Naive thymus-derived CD4-positive, alpha-beta T cell (primary cell): ENCODE results near the gene WDFY3. TPM values are rescaled to one million over a fixed set of nuclear protein-coding genes. Genes with fewer than 3 reads are reported as not detected.

Experiments used
- ATAC-seq: fragments of 150-1000 bp; cut with Tn5 transposase; 2 replicates; pipeline ENCODE4 v1.10.0; 2021; ENCODE audit warnings: mild to moderate bottlenecking, moderate library complexity
- CTCF ChIA-PET: fragments of 350-600 bp; sonication (Branson Sonifier 250); formaldehyde crosslinking; loops from one replicate; lab custom pipeline; 2021; ENCODE audit warnings: antibody characterized with exemption; lab: Charles Lee
- POLR2A ChIA-PET: fragments of 350-600 bp; sonication (Branson Sonifier 250); formaldehyde crosslinking; loops from one replicate; lab custom pipeline; 2021; ENCODE audit warnings: antibody characterized with exemption, inconsistent platforms; lab: Charles Lee
- DNase-seq, 9 donors: peaks; one replicate each; pipeline versions ENCODE4 v3.0.0 to v3.0.0-alpha.2; 2020 to 2022; ENCODE audit warnings: mixed read lengths in 1 of 9
- H3K27ac ChIP-seq: one replicate; pipeline ENCODE4 v1.7.0; 2013; ENCODE audit warnings: mild to moderate bottlenecking, low read depth, low read length, moderate library complexity
- H3K27me3 ChIP-seq, 2 donors: one replicate each; pipeline ENCODE4 v1.7.0; 2013; ENCODE audit warnings: low read length in 2 of 2, mild to moderate bottlenecking in 2 of 2, moderate library complexity in 2 of 2; ENCODE audit not compliant: control insufficient read depth in 2 of 2, insufficient read depth in 2 of 2
- H3K36me3 ChIP-seq, 3 experiments: 1 replicate in 2 of 3; 2 replicates in 1 of 3; pipeline ENCODE4 v1.7.0; 2013; ENCODE audit warnings: low read length in 3 of 3, mild to moderate bottlenecking in 3 of 3, moderate library complexity in 1 of 3; ENCODE audit not compliant: insufficient read depth in 3 of 3, control insufficient read depth in 2 of 3
- H3K4me1 ChIP-seq, 2 donors: one replicate each; pipeline ENCODE4 v1.7.0; 2013; ENCODE audit warnings: low read length in 2 of 2, mild to moderate bottlenecking in 2 of 2, moderate library complexity in 1 of 2; ENCODE audit not compliant: control insufficient read depth in 2 of 2, insufficient read depth in 2 of 2
- H3K4me3 ChIP-seq: 2 replicates; pipeline ENCODE4 v1.7.0; 2013; ENCODE audit warnings: mild to moderate bottlenecking, low read length
- H3K9me3 ChIP-seq, 3 experiments: 1 replicate in 2 of 3; 2 replicates in 1 of 3; pipeline ENCODE4 v1.7.0; 2013; ENCODE audit warnings: low read length in 3 of 3; ENCODE audit not compliant: control insufficient read depth in 2 of 3
- H3K27ac Mint-ChIP-seq, 9 donors: one replicate each; pipeline ENCODE4 v1.8.0; 2020 to 2022; ENCODE audit warnings: mixed read lengths in 9 of 9, mild to moderate bottlenecking in 8 of 9, moderate library complexity in 5 of 9, inconsistent platforms in 2 of 9
- H3K27me3 Mint-ChIP-seq, 5 donors: one replicate each; pipeline ENCODE4 v1.8.0; 2021 to 2022; ENCODE audit warnings: mixed read lengths in 5 of 5, mild to moderate bottlenecking in 1 of 5
- H3K36me3 Mint-ChIP-seq, 5 donors: one replicate each; pipeline ENCODE4 v1.8.0; 2020 to 2022; ENCODE audit warnings: mixed read lengths in 5 of 5, mild to moderate bottlenecking in 3 of 5, inconsistent platforms in 1 of 5
- H3K4me1 Mint-ChIP-seq, 7 donors: one replicate each; pipeline ENCODE4 v1.8.0; 2020 to 2022; ENCODE audit warnings: mixed read lengths in 7 of 7, mild to moderate bottlenecking in 3 of 7, inconsistent platforms in 1 of 7
- H3K4me3 Mint-ChIP-seq, 10 donors: one replicate each; pipeline ENCODE4 v1.8.0; 2020 to 2022; ENCODE audit warnings: mild to moderate bottlenecking in 10 of 10, mixed read lengths in 10 of 10, moderate library complexity in 6 of 10, inconsistent platforms in 2 of 10
- H3K9me3 Mint-ChIP-seq, 11 donors: one replicate each; pipeline ENCODE4 v1.8.0; 2020 to 2022; ENCODE audit warnings: mixed read lengths in 11 of 11, mild to moderate bottlenecking in 4 of 11, inconsistent platforms in 1 of 11, moderate library complexity in 1 of 11
- intact Hi-C, 2 donors: fragments of 100-400 bp; cut with micrococcal nuclease; formaldehyde crosslinking; loops; one replicate each; pipeline ENCODE4 v1.15.1; 2023
- polyA plus RNA-seq, 2 donors: library from polyadenylated mRNA; unstranded; fragments of 300-500 nt; fragmentation: Illumina TruSeq; gene quantifications; one replicate each; pipeline ENCODE4 v1.2.3, GENCODE V29; 2021
- total RNA-seq, 6 experiments: library from RNA in 5 of 6; stranded (reverse) in 5 of 6; gene quantifications; 1 replicate in 5 of 6; 2 replicates in 1 of 6; pipeline ENCODE4 v1.2.3 and lab custom pipeline; 2021 to 2026

Gene WDFY3
- total and polyA plus RNA-seq, 7 experiments from 2014 or later: 0.07 to 31.4 (median 1.6) TPM; not detected in 2

DNA sequence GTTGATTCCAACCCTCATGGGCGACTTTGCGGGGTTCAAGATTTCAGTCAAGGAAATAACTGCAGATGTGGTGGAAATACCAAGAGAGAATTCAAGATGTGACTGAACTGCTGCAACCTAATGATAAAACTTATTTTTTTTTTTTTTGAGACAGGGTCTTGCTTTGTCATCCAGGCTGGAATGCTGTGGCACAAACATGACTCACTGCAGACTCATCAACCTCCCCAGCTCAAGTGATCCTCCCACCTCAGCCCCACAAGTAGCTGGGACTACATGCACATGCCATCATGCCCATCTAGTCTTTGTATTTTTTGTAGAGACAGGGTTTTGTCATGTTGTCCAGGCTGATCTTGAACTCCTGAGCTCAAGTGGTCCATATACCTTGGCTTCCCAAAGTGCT, 19.5 kb upstream of the WDFY3 start:
- DNase-seq (no peak), ATAC-seq (no peak)
- H3K36me3 ChIP-seq: no peaks in the 10 kb centered on the region
- no peak overlapping the region for H3K4me3 ChIP-seq
- H3K27me3 Mint-ChIP-seq: peaks cover 0 to 6% (median 0%) of the 10 kb centered on the region in 5 donors
- no peaks in the 10 kb centered on the region for H3K4me1 Mint-ChIP-seq
- peaks cover 0 to 12% (median 1%) of the 10 kb centered on the region in 11 donors for H3K9me3 Mint-ChIP-seq
- H3K27ac ChIP-seq: no peak overlapping the region
- no peak overlapping the region for H3K4me3 Mint-ChIP-seq
- no peaks in the 10 kb centered on the region for H3K9me3 ChIP-seq
- POLR2A ChIA-PET: no interaction called here
- no peak overlapping the region for H3K27ac Mint-ChIP-seq
- H3K4me1 ChIP-seq: no peaks in the 10 kb centered on the region
- H3K36me3 Mint-ChIP-seq: no peaks in the 10 kb centered on the region
- intact Hi-C loops: no loop called here
- no peaks in the 10 kb centered on the region for H3K27me3 ChIP-seq
- CTCF ChIA-PET: no interaction called here

- H3K36me3 Mint-ChIP-seq: no peaks in the 10 kb centered on the region
- Histone ChIP-seq H3K4me1 (no peaks in the 10 kb centered on the region), H3K4me3 (no peak overlapping the region), H3K9me3 (no peaks in the 10 kb centered on the region), H3K36me3 (no peaks in the 10 kb centered on the region), H3K27ac (no peak overlapping the region), H3K27me3 (no peaks in the 10 kb centered on the region)
- no peak overlapping the region for H3K4me3 Mint-ChIP-seq
- peaks cover 0 to 18% (median 7%) of the 10 kb centered on the region in 5 donors for H3K27me3 Mint-ChIP-seq
- ATAC-seq: no peak
- H3K4me1 Mint-ChIP-seq: no peaks in the 10 kb centered on the region
- CTCF ChIA-PET: no interaction called here
- intact Hi-C loops: loop anchor here (10.0 kb wide), 2 partner anchors 223 to 1483 kb away; no protein-coding TSS in a partner anchor
- peaks cover 0 to 5% (median 0%) of the 10 kb centered on the region in 11 donors for H3K9me3 Mint-ChIP-seq
- POLR2A ChIA-PET: no interaction called here
- no peak overlapping the region for H3K27ac Mint-ChIP-seq
- DNase-seq: no peak
Measured at GRCh38 chr4:84977396-84977795, 10.9 kb upstream of the WDFY3 start.

DNA sequence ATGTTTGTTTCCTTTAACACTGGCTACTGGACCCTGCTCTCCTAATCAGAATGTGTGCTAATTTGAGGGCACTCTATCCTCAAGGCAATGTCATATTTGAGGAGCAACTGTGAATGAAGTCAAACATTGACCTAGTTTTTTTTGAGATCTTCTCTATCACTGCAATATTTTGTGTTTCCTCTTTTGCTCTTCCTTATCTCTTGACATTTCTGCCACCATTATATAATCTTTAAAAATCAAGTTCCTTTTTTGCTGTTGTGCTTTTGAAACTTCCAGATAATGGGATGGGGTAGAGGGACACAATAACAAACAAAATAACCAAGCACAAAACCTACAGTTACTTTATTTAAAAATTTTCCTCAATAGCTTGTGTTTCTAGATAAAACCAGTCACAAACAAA, 7.4 kb upstream of the WDFY3 start:
- Histone ChIP-seq H3K4me1 (no peaks in the 10 kb centered on the region), H3K9me3 (no peaks in the 10 kb centered on the region), H3K36me3 (no peaks in the 10 kb centered on the region), H3K27ac (no peak overlapping the region), H3K27me3 (no peaks in the 10 kb centered on the region), H3K4me3 (no peak overlapping the region)
- Mint-ChIP-seq H3K4me1 (no peaks in the 10 kb centered on the region), H3K36me3 (no peaks in the 10 kb centered on the region), H3K27ac (no peak overlapping the region), H3K4me3 (no peak overlapping the region), H3K9me3 (peaks cover 0 to 4% (median 0%) of the 10 kb centered on the region in 11 donors), H3K27me3 (peaks cover 7 to 26% (median 18%) of the 10 kb centered on the region in 5 donors)
- intact Hi-C loops: loop anchor here (5.0 to 10.0 kb wide), 3 partner anchors 219 to 1479 kb away; no protein-coding TSS in a partner anchor
- DNase-seq (no peak), ATAC-seq (no peak)
- CTCF ChIA-PET: no interaction called here
- POLR2A ChIA-PET: no interaction called here

DNA sequence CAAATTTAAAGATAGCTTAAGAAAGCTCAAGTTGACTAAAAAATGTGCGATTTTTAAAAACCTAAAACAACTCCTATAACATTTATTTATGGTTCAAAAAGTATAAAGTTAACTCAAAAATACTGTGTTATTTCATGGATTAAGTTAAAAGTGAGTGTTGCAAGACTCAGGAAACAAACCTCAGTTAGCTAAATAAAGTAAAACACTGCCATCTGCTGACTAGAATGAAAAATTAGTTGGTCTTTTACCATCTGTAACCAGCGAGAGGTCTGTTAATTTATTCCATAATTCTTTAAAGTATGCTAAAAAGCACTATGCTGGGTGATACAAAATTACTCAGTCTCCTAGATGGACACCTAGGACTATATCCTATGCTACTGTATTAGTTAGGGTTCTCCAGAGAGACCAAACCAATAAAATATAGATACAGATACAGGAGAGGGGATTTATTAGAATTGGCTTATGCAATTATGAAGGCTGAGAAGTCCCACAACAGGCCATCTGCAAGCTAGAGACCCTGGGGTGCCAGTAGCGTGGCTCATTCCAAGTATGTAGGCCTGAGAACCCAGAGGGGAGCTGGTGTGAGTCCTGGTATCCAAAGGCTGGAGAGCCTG, 4.9 kb upstream of the WDFY3 start:
- H3K4me3 Mint-ChIP-seq: no peak overlapping the region
- ATAC-seq: no peak
- DNase-seq: no peak
- POLR2A ChIA-PET: no interaction called here
- Histone ChIP-seq H3K27ac (no peak overlapping the region), H3K36me3 (no peaks in the 10 kb centered on the region), H3K4me1 (no peaks in the 10 kb centered on the region), H3K9me3 (no peaks in the 10 kb centered on the region), H3K27me3 (no peaks in the 10 kb centered on the region), H3K4me3 (no peak overlapping the region)
- peaks cover 7 to 10% (median 10%) of the 10 kb centered on the region in 7 donors for H3K4me1 Mint-ChIP-seq
- no peak overlapping the region for H3K27ac Mint-ChIP-seq
- peaks cover 0 to 5% (median 0%) of the 10 kb centered on the region in 5 donors for H3K36me3 Mint-ChIP-seq
- CTCF ChIA-PET: interaction anchor here (0.6 to 1.3 kb wide), 5 partner anchors 14 to 1480 kb away, joined by 3 to 7 read pairs (median 5); no protein-coding TSS in a partner anchor
- intact Hi-C loops: loop anchor here (1.0 to 10.0 kb wide), 5 partner anchors 217 to 1477 kb away; no protein-coding TSS in a partner anchor
- H3K9me3 Mint-ChIP-seq: peaks cover 0 to 4% (median 0%) of the 10 kb centered on the region in 11 donors
- H3K27me3 Mint-ChIP-seq: peaks cover 27 to 44% (median 35%) of the 10 kb centered on the region in 5 donors

GRCh38 chr4:84968925-84969324, 2.4 kb upstream of the WDFY3 start:
- no peak for DNase-seq
- Histone ChIP-seq H3K27ac (no peak overlapping the region), H3K27me3 (peaks cover 0 to 8% of the 10 kb centered on the region in 2 donors), H3K4me3 (no peak overlapping the region), H3K4me1 (no peaks in the 10 kb centered on the region), H3K36me3 (no peaks in the 10 kb centered on the region), H3K9me3 (no peaks in the 10 kb centered on the region)
- CTCF ChIA-PET: no interaction called here
- H3K4me1 Mint-ChIP-seq: peaks cover 8 to 18% (median 16%) of the 10 kb centered on the region in 7 donors
- H3K36me3 Mint-ChIP-seq: peaks cover 0 to 5% (median 0%) of the 10 kb centered on the region in 5 donors
- ATAC-seq: no peak
- H3K27me3 Mint-ChIP-seq: peaks cover 40 to 50% (median 43%) of the 10 kb centered on the region in 5 donors
- peaks cover 0 to 4% (median 0%) of the 10 kb centered on the region in 11 donors for H3K9me3 Mint-ChIP-seq
- POLR2A ChIA-PET: no interaction called here
- H3K4me3 Mint-ChIP-seq: no peak overlapping the region
- H3K27ac Mint-ChIP-seq: no peak overlapping the region
- intact Hi-C loops: no loop called here

GRCh38 chr4:84967243-84967690, 777 bp upstream of the WDFY3 start:
- no peak overlapping the region for H3K4me3 ChIP-seq
- ChIA-PET POLR2A (no interaction called here), CTCF (no interaction called here)
- Mint-ChIP-seq H3K27ac (peak overlapping the region in 1 of 9 donors; percentile 6), H3K4me3 (peak overlapping the region; percentile 20 to 88 (median 84)), H3K27me3 (peaks cover 40 to 56% (median 51%) of the 10 kb centered on the region in 5 donors), H3K9me3 (peaks cover 0 to 4% (median 0%) of the 10 kb centered on the region in 11 donors), H3K36me3 (peaks cover 0 to 5% (median 0%) of the 10 kb centered on the region in 5 donors), H3K4me1 (peaks cover 8 to 18% (median 16%) of the 10 kb centered on the region in 7 donors)
- no peaks in the 10 kb centered on the region for H3K36me3 ChIP-seq
- H3K27me3 ChIP-seq: peaks cover 0 to 13% of the 10 kb centered on the region in 2 donors
- no peak for ATAC-seq
- intact Hi-C loops: no loop called here
- H3K9me3 ChIP-seq: no peaks in the 10 kb centered on the region
- no peaks in the 10 kb centered on the region for H3K4me1 ChIP-seq
- DNase-seq: no peak
- no peak overlapping the region for H3K27ac ChIP-seq
